Endothelial cell of umbilical vein (primary cell): ENCODE measurements around the gene PLEKHA5. TPM values are rescaled to one million over a fixed set of nuclear protein-coding genes. Genes with fewer than 3 reads are reported as not detected.

Source experiments
- BruUV-seq: library from RNA; stranded (reverse); fragments of 400-500 nt; replicated peaks from 2 replicates; lab custom pipeline; 2021; lab: Mats Ljungman, UMichigan
- CTCF ChIA-PET: fragments of 300-600, 350-600 bp; sonication (Branson Sonifier 250); formaldehyde crosslinking; loops from one replicate; lab custom pipeline; 2021; ENCODE audit warnings: antibody characterized with exemption, inconsistent platforms; lab: Charles Lee
- POLR2A ChIA-PET: fragments of 300-600, 350-600 bp; sonication (Branson Sonifier 250); formaldehyde crosslinking; loops from one replicate; lab custom pipeline; 2021; ENCODE audit warnings: antibody characterized with exemption, inconsistent platforms; lab: Charles Lee
- DNase-seq: peaks from one replicate; pipeline ENCODE4 v3.0.0-alpha.2; 2011; ENCODE audit warnings: low read depth, low spot score
- FAIRE-seq: peaks from 2 replicates; lab custom pipeline; 2011; peaks lifted over from hg19 to GRCh38; lab: Jason Lieb, UNC
- H2AFZ ChIP-seq: 2 replicates; pipeline ENCODE4 v1.6.0; 2012; ENCODE audit warnings: low read depth, low read length, control low read depth, inconsistent platforms
- H3K27ac ChIP-seq: 2 replicates; pipeline ENCODE4 v1.5.1; 2011; ENCODE audit warnings: low read depth, mild to moderate bottlenecking, control low read depth, low read length, moderate library complexity; ENCODE audit not compliant: insufficient read depth
- H3K27me3 ChIP-seq, 2 experiments: 2 replicates each; pipeline versions ENCODE4 v1.6.0 to v1.6.1; 2011; ENCODE audit warnings: low read length in 2 of 2, mixed read lengths in 1 of 2; ENCODE audit not compliant: control insufficient read depth in 2 of 2, insufficient read depth in 2 of 2
- H3K36me3 ChIP-seq, 2 experiments: 2 replicates in 1 of 2; 3 replicates in 1 of 2; pipeline ENCODE4 v1.5.1; 2011; ENCODE audit warnings: low read length in 2 of 2, mild to moderate bottlenecking in 1 of 2, moderate library complexity in 1 of 2; ENCODE audit not compliant: control insufficient read depth in 2 of 2, insufficient read depth in 2 of 2; ENCODE audit errors: extremely low read depth in 1 of 2
- H3K4me1 ChIP-seq: 3 replicates; pipeline ENCODE4 v1.5.1; 2011; ENCODE audit warnings: mild to moderate bottlenecking, low read length; ENCODE audit not compliant: control insufficient read depth, insufficient read depth; ENCODE audit errors: extremely low read depth
- H3K4me2 ChIP-seq: 2 replicates; pipeline ENCODE4 v1.6.1; 2011; ENCODE audit warnings: low read length, control low read depth, mixed read lengths; ENCODE audit not compliant: insufficient read depth
- H3K4me3 ChIP-seq, 3 experiments: fragments of 200-600 bp in 1 of 3; sonication (generic), shearing (Covaris generic) in 1 of 3; replicated peaks in 1 of 3; 2 replicates each; pipeline ENCODE4 v1.5.1; 2011 to 2016; ENCODE audit warnings: control low read depth in 3 of 3, low read length in 3 of 3, mild to moderate bottlenecking in 2 of 3, inconsistent platforms in 1 of 3, low read depth in 1 of 3, moderate library complexity in 1 of 3; ENCODE audit not compliant: insufficient read depth in 1 of 3
- H3K79me2 ChIP-seq: 2 replicates; pipeline ENCODE4 v1.6.0; 2012; ENCODE audit warnings: low read length, inconsistent platforms; ENCODE audit not compliant: control insufficient read depth, insufficient read depth
- H3K9ac ChIP-seq: replicated peaks from 2 replicates; pipeline ENCODE3; 2011; ENCODE audit warnings: low read length, control low read depth; ENCODE audit not compliant: insufficient read depth; ENCODE audit errors: extremely low read depth
- H3K9me1 ChIP-seq: replicated peaks from 3 replicates; pipeline ENCODE4 v1.6.0; 2011; ENCODE audit warnings: mild to moderate bottlenecking, low read length; ENCODE audit not compliant: control insufficient read depth, insufficient read depth; ENCODE audit errors: extremely low read depth
- H3K9me3 ChIP-seq: replicated peaks from 2 replicates; pipeline ENCODE4 v1.5.1; 2012; ENCODE audit warnings: low read length, inconsistent platforms; ENCODE audit not compliant: control insufficient read depth, insufficient read depth
- H4K20me1 ChIP-seq: replicated peaks from 2 replicates; pipeline ENCODE3; 2011; ENCODE audit warnings: mild to moderate bottlenecking, low read length; ENCODE audit not compliant: control insufficient read depth, insufficient read depth; ENCODE audit errors: extremely low read depth
- EZH2 ChIP-seq: IDR thresholded peaks from 2 replicates; pipeline ENCODE4 v1.6.1; 2012; ENCODE audit warnings: borderline replicate concordance, low read depth, mild to moderate bottlenecking, moderate library complexity, low read length, inconsistent platforms; ENCODE audit not compliant: severe bottlenecking
- FOS ChIP-seq: IDR thresholded peaks from 2 replicates; pipeline ENCODE4 v1.6.1; 2011; ENCODE audit warnings: mild to moderate bottlenecking, low read length, moderate library complexity, borderline replicate concordance; ENCODE audit not compliant: insufficient read depth
- GATA2 ChIP-seq: IDR thresholded peaks from 2 replicates; pipeline ENCODE4 v1.7.0; 2011; ENCODE audit warnings: low read depth, mild to moderate bottlenecking, moderate library complexity, mixed read lengths, low read length; ENCODE audit not compliant: insufficient read length, insufficient read depth
- JUN ChIP-seq: IDR thresholded peaks from 2 replicates; pipeline ENCODE4 v1.6.1; 2011; ENCODE audit warnings: borderline replicate concordance, low read depth; ENCODE audit not compliant: insufficient read length, insufficient read depth
- MYC ChIP-seq: IDR thresholded peaks from one replicate; pipeline ENCODE4 v1.6.1; 2011; ENCODE audit warnings: mild to moderate bottlenecking, low read depth, low read length
- POLR2A ChIP-seq: IDR thresholded peaks from 2 replicates; pipeline ENCODE4 v1.6.1; 2012; ENCODE audit warnings: low read depth, mild to moderate bottlenecking, control low read depth, low read length
- POLR2AphosphoS5 ChIP-seq: IDR thresholded peaks from 2 replicates; pipeline ENCODE4 v1.6.1; 2012; ENCODE audit warnings: low read depth, mild to moderate bottlenecking, control low read depth, low read length, moderate library complexity; ENCODE audit not compliant: insufficient read depth
- dilution Hi-C: fragments of 300-500 bp; cut with MboI; formaldehyde crosslinking; loops from one replicate; pipeline ENCODE4 v1.15.0; 2019; ENCODE audit warnings: low sequenced_read_pairs; ENCODE audit not compliant: extremely low pct_ligation_motif_present
- intact Hi-C: fragments of 100-400 bp; cut with micrococcal nuclease; formaldehyde crosslinking; loops from one replicate; pipeline ENCODE4 v1.10.0; 2022
- polyA plus RNA-seq, 4 experiments: library from polyadenylated mRNA; depleted of rRNA in 3 of 4; stranded (reverse) in 3 of 4; unstranded in 1 of 4; fragments of >200 nt; gene quantifications; 2 replicates each; pipeline versions ENCODE4 v1.2.1 to v1.2.3, GENCODE V29; 2011 to 2012; ENCODE audit warnings: missing spikeins in 1 of 4
- total RNA-seq: library from RNA; stranded (reverse); gene quantifications from 2 replicates; pipeline ENCODE4 v1.2.3, GENCODE V29; 2021
- TF ChIP-seq, protein P1 (sequence below), 2 donors: IDR thresholded peaks; 1 replicate in 1 of 2; 2 replicates in 1 of 2; pipeline ENCODE4 v1.5.1; 2011; ENCODE audit warnings: low read length in 2 of 2, mild to moderate bottlenecking in 2 of 2, moderate library complexity in 2 of 2, control low read depth in 1 of 2, inconsistent platforms in 1 of 2, low read depth in 1 of 2; ENCODE audit not compliant: insufficient read depth in 1 of 2; ENCODE audit errors: extremely low read depth in 1 of 2
- TF ChIP-seq, protein P2 (sequence below): IDR thresholded peaks from 2 replicates; pipeline ENCODE4 v1.6.1; 2011; ENCODE audit not compliant: insufficient read depth, insufficient read length

The PLEKHA5 gene
- total and polyA plus RNA-seq, 2 donors (not counting 3 experiments of a cell fraction or from before 2014, with no cell fraction given) = 2.5 to 12.7 TPM

DNA sequence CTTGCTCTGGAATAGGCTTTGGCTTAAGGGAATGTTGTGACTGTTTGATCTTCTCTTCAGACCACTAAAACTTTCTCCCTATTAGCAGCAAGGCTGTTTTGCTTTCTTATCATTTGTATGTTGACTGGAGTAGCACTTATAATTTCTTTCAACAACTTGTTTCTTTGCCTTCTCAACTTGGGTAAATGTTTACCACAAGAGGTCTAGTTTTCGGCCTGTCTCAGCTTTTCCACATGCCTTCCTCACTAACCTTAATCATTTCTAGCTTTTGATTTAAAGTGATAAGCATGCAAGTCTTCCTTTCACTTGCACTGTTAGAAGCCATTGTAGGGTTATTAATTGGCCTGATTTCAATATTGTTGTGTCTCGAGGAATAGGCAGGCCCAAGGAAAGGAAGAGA lies 183.1 kb downstream of the PLEKHA5 start:
- no peaks in the 10 kb centered on the region for H3K4me1 ChIP-seq
- no peak overlapping the region for H3K4me3 ChIP-seq
- no peaks in the 10 kb centered on the region for H3K9me3 ChIP-seq
- H3K79me2 ChIP-seq = no peaks in the 10 kb centered on the region
- H2AFZ ChIP-seq = no peak overlapping the region
- dilution Hi-C loops (no loop called here), intact Hi-C loops (no loop called here)
- FAIRE-seq (no peak), DNase-seq (no peak)
- no peak overlapping the region for H3K4me2 ChIP-seq
- CTCF ChIA-PET = no interaction called here
- no peaks in the 10 kb centered on the region for H3K9me1 ChIP-seq
- TF ChIP-seq, protein P1, sequence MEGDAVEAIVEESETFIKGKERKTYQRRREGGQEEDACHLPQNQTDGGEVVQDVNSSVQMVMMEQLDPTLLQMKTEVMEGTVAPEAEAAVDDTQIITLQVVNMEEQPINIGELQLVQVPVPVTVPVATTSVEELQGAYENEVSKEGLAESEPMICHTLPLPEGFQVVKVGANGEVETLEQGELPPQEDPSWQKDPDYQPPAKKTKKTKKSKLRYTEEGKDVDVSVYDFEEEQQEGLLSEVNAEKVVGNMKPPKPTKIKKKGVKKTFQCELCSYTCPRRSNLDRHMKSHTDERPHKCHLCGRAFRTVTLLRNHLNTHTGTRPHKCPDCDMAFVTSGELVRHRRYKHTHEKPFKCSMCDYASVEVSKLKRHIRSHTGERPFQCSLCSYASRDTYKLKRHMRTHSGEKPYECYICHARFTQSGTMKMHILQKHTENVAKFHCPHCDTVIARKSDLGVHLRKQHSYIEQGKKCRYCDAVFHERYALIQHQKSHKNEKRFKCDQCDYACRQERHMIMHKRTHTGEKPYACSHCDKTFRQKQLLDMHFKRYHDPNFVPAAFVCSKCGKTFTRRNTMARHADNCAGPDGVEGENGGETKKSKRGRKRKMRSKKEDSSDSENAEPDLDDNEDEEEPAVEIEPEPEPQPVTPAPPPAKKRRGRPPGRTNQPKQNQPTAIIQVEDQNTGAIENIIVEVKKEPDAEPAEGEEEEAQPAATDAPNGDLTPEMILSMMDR (IDR thresholded peaks at IDR 0.05; ENCODE audit: extremely low read depth in 1 of 2, insufficient read depth in 1 of 2, low read depth in 1 of 2, low read length in 2 of 2) = no peak
- no peak for TF ChIP-seq JUN
- TF ChIP-seq, protein P2, sequence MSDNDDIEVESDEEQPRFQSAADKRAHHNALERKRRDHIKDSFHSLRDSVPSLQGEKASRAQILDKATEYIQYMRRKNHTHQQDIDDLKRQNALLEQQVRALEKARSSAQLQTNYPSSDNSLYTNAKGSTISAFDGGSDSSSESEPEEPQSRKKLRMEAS = no peak
- TF ChIP-seq POLR2AphosphoS5 = no peak
- TF ChIP-seq FOS = no peak
- TF ChIP-seq GATA2 = no peak
- TF ChIP-seq POLR2A = no peak
- no peak for TF ChIP-seq MYC
- TF ChIP-seq EZH2 = no peak
- H3K27me3 ChIP-seq = no peaks in the 10 kb centered on the region
- H3K36me3 ChIP-seq = no peaks in the 10 kb centered on the region
- no peaks in the 10 kb centered on the region for H4K20me1 ChIP-seq
- H3K9ac ChIP-seq = no peak overlapping the region
- BruUV-seq = no TSS peak
- H3K27ac ChIP-seq = no peak overlapping the region
- POLR2A ChIA-PET = no interaction called here
